GM18498 (cell line): ENCODE data around the gene ZIC1.

Experiments used
- ATAC-seq: cut with Tn5 transposase; IDR thresholded peaks from one replicate; pipeline ENCODE4 v1.9.1; 2021; ENCODE audit warnings: mild to moderate bottlenecking, moderate library complexity; ENCODE audit not compliant: unreplicated experiment

The ZIC1 gene

DNA sequence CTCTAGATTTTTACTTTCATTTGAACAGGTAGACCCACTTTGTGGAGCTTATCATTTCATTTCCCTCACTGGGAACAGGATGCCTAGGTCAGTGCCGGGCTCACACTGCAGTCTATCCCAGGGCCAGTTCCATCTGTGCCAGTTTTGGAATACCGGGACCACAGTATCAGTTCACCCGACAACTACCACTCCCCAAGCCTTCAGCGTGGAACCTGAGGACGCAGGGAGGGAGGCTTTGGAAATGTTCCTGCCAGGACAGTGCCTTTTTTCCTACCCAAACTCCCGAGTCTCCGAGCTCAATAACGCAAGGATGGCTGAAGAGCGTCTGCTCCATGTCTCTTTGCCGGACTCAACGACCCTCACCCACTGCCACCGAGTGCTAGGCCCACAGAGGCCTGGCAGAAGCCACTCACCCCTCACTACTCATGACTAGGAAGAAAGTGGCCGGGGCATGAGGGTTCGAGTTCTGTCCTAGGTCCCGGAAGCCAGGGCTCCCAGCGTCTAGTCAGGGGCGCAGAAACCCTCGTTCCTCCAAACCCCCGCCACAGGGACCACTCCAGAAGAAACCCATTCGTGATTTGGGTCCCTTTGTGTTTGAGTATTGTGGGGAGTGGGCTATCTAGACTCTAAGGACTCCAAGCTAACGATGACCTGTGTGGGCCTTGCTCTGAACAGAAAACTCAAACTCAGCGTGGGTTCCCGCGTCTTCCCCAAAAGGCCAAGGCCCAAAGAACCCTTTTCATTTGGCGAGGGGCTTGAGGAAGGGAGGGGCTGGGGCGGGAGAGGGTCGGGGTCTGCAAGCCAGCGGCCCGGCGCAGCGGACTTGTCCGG lies 11.4 kb downstream of the ZIC1 start:
- no peak for ATAC-seq

DNA sequence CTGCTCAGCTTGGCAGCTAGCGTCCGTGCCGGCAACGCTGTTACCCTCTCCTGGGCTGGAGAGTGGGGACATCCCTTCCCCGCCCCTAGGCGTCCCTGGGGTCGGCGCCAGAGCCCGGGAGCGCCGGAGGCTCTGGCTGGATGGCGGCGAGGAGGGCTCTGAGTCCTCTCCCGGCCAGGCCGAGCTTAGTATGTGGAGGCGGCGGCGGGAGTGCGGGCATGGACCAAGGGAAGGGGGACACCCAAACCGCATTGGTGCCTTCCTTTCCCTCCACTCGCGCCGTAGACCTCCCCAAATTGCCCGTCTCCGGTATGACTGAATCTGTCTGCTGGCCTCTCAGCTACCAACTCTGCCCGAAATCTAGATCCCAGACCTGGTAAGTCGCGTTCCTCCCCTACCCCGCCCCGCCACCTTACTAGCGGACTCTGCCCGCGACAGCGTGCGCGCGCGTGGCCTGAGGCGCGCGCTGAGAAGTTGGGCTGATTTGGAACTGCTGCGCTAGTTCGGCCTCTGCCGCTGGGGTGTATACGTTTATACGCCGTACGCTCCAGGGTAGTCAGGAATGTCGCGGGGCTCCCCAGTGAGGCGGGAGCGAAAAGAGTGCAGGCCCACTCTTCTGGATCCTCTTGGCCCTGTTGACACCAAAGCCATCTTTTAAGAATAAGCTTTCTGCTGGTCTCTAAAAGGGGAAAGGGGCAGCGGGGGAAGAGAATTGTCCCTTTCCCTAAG lies 12.2 kb downstream of the ZIC1 start:
- no peak for ATAC-seq

DNA sequence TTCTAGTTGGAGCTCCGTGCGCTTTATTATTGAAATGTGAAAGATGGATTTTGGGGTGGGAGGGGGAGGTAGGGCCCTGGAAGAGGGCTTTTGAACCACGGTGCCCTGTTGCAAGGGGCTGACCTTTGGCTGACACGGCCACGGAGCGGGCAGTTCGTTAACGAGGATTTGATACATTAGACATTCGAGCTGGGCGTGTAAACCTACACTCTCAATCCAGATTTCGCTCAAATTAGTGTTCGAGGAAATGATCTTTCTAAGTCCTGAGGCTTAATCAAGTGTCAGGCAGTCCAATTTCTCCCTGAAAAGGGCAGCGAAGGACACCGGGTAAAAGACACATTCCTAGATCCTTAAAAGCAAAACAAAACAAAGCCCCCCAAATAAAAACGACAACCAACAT lies 13.0 kb downstream of the ZIC1 start:
- ATAC-seq = no peak

DNA sequence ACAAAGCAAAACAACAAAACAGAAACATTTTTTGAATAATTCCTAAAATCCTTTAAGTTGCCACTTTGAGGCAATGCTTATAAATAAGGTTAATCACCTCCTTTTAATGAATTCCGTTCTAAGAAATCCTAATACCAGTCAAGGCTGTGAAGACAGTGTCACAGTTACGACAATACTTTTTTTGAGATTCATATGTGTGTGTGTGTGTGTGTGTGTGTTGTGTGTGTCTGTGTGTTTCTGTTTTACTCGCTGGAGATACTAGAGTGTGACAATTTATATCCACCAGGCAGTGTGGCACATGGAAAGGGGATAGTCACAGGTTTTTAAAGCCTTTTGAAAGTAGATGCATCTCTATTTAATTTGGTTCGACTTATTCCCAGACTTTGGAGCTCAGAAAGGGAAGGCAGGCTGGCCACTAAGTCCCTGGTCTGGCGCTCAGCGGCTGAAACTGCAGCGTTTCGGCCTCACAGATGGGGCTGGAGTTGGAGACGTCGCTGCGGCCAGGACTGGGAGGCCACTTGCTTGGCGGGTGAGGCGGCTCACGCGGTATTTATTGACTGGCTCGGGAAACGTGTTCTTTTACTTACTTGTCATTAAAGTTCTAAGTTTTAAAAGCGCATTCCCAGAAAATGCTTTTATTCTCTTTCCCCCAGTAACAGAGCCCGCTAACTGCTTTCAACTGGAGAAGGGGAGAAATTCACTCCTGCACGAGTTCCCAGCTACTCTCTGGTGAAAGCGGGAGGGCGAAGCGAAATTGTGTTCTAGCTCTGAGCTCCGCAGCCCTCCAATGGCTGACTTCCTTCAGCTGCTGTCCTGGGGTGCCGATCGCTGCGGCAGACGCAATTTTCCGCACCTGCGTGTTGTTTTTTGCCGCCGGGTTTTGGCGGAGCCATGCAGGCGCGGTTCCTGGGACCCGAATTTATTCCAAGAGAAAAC lies 13.7 kb downstream of the ZIC1 start:
- no peak for ATAC-seq

DNA sequence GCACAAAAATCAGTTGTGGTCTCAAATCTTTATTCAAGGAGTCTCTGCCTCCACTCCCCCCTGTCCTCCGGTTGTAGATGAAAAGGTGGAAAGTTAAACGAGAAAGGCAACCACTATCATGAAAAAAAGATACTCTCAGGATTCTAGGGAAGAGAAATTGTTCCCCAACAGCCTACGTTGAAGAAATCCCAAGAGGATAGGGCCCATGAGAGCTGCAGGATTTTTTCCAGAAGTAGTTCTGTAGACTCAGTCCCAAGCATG lies 14.3 kb downstream of the ZIC1 start:
- no peak for ATAC-seq

DNA sequence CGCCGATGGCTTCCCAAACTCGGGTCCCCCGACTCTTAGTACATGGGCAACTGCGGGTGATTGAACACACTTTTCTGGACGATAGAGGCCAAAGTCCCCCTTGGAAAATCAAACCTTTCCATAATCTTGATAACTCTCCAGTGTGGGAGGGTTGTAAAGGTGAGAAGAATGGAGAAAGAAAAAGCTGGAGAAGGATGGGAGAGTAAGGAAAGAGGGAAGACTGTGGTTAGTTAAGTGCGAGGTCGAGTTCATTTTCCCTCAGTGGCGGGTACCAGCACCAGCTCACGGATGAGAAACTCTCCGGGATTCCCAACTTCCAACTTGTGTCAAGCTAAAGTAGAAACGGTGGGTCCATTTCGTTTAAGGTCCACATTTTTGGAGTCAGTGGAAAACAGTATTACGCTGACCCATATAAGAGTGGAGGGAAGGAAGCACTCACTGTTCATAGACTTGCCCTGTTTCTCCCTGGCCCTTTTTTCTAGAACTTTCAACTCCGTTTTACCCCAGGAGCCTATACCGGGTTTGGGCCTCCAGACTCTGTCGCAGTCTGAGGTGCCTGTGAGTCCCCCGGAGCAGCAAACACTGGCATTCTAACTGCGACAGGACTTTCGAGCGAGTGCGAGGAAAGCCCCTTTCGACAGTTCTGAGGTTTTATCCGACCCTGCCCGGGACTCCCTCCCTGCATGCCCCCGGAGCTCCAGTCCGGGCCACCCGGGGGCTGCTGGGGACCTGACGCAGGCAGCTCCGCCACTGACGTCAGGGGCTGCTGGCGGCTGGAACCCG lies 14.8 kb downstream of the ZIC1 start:
- no peak for ATAC-seq

DNA sequence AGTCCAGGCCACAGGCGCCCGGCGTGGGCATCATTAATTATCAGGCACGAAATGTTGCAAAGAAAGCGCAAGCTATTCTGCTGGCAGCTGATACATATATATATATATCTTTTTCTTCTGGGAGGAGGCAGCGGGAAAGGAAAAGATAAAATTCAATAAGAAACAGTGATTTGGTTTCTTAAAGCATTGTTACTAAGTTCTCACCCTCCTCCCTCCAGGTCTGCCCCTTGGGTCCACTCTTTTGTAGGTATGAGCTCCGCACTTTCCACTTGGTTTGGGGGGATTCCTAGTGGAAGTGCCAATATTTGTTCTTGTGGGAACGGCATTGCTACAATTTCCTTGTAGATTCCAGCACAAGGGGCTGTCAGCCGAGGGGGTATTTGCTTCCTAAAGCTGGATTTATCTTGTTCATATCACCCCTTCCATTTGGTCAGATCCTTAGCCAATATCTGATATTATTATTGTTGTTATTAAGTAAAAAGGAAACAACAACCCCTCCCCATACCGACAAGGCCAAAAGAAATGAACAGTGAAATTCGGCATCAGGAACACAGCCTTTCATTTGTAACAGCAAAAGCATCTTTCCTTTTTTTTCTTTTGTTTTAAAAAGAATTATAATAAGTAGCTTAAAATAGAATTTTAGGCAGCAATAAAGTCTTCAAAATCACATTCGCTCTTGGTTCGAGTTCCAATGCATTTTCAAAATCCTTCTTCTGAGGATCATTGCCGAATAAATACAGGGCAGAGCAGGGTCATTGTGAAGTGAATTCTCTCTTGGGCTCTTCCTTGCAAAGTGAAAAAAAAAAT lies 15.6 kb downstream of the ZIC1 start:
- no peak for ATAC-seq

DNA sequence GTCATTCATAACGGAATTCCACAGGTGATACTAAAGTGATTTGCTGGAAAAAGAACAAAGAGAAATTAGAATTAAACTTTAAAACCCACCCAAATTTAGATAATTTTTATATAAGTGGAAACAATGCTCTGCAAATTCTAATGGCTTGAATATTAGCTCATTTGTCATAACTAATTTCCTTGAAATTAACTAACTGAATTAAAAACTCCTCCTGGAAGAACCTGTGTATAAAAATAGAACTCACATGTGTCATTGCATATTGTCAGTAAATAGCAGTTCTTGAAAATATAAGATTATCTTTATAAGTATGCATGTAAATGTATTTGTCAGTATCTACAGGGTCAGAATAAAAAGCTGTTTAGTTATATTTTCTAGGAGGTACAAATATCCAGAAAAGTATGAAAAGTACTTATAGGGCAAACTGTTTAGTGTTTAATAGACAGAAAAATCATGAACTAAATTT lies 16.3 kb downstream of the ZIC1 start:
- no peak for ATAC-seq

DNA sequence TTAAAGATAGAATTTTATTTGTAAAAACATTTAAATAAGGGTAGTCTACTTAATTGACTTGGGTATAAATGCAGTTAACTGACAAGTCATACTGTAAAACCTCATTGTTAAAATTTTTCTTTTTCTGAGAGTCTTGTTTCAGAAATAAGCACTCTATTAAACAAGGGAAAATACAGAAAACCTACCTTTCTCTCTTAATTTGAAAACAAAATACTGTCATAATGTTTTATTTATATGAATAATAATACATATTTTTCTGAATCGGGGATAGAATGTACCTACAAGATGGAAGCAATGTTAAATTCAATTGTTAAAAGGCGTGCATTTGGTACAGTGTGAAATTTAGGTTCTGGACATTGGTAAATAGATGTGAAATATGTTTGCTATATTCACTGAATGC lies 17.8 kb downstream of the ZIC1 start:
- no peak for ATAC-seq

DNA sequence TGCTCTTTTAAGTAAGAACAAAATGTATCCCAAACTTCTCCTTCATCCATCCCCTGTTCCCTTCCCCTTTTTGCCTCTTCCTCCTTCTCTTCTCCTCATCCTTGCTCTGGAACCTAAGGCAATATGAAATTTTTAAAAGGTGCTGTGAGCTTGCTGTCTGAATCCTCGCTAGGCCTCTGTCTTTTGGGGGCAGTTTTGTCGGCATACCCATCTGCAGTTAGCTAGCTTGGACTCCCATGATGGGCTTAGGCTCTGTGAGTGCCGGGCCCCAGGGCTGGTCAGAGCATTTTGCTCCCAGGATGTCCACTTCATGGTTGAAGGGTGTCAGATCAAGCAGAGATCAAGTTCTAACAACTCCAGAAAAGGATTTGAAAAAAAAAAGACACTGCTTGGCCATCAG lies 18.6 kb downstream of the ZIC1 start:
- ATAC-seq = no peak

DNA sequence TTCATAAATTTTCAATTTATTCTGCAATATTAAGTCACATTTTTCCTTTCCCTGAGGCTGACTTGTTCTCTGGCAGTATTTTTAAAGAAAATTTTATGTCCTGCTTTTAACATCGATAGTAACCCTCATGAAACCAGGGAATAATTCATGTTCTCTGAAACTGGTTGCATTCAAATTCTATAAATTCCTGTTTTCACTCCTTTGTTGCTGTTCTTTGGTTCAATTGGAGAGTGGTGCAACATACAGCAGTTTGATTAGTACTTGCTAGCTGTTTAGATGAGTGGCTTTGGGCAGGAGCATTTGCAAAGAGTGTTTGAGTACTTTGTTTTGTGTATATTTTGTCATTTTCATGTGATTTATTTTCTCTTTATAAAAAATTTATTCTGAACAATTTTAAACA lies 19.2 kb downstream of the ZIC1 start:
- ATAC-seq = no peak

DNA sequence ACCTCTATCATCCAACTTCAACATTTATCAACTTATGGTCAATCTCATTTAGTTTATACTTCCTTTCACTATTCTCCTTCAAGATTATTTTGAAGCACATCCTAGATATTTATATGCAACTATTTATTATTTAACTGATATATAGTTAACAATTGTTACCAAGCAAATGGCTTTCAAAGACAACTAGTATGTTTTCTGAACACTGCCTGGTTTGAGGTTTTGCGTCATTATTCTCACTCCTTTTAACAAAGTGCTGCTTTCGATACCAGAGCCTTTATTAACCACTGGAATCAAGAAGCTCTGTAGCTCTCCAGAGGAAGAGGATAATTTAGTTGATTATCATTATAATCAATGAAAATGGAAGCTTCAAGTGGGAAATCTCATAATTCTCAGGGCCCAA lies 19.6 kb downstream of the ZIC1 start:
- no peak for ATAC-seq

DNA sequence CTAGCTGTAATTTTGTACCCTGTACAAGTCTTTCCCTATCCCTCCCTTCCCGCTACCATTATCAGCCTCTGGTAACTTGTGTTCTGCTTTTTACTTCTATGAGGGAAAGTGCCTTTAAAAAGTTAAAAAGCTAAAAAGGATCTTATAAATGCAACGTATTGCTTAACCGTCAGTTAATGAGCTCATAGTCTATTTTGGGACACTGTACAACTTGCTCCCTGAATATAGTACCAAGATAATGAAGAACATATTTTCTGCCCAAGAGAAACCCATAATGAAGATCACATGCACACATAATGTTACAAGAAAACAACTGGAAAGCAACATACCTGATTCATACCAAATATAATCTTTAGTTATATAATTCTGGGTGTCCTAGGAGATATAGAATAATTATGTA lies 22.6 kb downstream of the ZIC1 start:
- ATAC-seq = no peak

DNA sequence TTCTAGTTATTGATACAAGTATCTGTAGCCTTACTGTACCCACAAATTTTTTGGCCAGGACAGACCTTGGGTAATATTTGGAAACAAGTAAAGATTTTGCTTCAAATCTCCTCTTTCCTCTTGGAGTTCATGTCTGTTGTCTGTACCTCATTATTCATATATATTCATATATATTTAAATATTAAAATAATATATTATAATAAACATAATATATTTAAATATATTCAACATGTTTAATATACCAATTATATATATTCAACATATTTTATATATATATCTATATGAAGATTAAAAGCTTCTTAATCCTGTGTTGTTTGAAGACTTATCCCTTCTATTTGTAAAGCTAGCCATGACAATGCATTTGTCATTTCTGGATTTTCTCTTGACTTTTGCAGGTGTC lies 38.1 kb downstream of the ZIC1 start:
- ATAC-seq = no peak

DNA sequence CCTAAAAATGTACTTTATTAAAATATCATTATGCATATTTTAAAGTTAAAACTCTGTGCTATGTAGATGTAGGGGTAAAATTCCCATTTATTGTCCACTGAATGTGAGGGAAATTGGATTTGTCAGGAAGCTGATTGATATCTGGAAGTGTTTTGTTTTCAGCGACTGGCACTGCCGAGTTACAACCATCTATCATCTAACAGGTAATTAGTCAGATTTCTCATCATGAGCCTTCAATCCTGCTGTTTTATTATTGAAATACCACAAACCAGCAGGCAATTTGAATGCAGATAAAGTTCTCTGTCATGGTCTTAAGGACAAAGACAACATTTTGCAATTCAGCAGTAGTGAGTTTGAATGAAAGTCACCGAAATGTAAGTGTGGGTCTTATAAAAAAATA lies 40.5 kb downstream of the ZIC1 start:
- ATAC-seq = no peak

DNA sequence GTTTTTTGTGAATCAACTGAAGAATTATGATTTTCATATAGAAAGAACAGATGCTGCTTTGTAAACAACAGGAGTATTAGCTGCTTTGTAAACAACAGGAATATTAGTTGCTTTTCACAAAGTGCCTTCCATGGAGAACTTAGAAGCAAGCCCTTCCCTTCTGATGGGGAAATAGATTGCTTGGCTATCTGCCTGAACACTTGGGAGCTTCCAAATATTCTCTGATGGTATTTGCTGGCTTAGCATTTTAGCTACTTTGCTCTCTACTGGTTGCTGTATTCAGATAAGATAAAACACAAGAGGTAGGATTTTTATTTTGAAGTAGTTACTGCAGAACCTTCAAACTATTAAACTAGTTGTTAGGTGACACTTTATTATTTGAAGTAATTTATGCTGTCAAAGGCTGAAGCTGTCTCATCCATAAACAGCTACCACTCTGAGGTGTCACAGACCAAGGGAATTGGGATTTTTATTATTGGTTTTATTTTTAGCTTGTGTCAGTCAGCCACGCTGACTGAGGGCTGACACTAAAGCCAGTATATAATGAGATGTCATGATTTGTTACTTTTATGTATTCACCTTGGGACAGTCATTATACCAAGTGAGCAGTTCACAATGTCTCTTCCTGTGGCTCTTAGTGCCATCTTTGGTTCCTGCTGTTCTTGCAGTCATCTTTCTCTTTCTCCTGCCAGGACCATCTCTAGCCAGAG lies 50.0 kb downstream of the ZIC1 start:
- no peak for ATAC-seq

DNA sequence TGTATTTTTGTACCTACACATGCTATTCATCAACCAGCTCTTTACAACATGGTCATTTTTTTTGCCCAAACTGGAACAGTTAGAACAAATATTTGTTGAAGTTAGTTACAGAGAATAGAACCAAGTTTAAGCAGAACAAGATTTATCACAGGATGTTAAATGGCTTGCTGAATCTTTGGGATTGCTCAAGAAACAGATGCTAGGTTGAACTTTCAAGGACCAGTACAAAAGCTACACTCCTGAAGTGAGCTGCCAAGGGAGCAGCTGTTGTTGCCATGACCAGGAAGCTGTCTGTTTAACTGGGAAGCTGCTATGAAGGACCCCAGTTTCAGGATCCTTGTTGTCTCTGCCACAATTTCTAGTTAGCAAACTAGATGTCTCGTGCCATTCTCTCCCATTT lies 53.7 kb downstream of the ZIC1 start:
- no peak for ATAC-seq
